NCI-H1694 (cell line): Measurements from ENCODE around the gene RAD51AP1.

Experiments used
- DNase-seq: peaks from one replicate; lab custom pipeline; 2025; lab: John Stamatoyannopoulos, UW

The RAD51AP1 gene

DNA sequence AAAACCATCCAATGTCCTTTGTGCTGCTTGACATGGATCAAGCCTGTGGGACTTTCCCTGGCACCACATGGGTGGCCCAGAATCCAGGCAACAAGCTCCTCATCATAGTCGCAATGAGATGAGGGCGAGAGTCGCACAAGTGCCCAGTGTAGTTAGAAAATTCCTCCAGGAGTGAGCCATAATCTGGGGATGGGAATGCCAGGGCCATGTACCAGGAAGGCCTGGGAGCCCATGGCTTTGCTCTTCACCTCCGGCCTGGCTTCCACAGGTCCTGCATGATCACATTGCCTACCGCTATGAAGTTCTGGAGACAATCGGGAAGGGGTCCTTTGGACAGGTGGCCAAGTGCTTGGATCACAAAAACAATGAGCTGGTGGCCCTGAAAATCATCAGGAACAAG is 57.2 kb downstream of the RAD51AP1 start:
- DNase-seq = no peak

DNA sequence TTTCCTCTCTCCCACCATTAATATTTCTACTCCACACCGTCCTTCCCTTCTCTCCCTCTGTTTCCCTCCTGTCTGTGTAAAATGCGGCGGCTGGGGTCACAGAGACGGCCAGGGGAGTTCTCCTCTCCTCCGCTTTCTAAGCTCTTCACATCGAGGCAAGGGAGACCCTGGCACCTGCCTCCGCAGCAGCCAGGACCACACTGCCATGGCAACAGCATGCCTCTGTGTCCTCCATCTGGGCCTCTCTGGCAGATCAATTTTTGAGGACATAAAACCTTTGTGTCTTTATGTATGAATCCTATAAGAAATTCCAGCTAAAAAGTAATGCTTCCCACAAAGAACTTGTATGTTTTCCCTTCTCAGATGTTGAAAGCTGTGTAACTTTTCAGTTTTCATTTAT is 64.7 kb downstream of the RAD51AP1 start:
- DNase-seq = no peak

GRCh38 chr12:4603946-4604345 is 65.3 kb downstream of the RAD51AP1 start:
- DNase-seq = no peak

- peak; percentile 79 for DNase-seq
Observed at GRCh38 chr12:4604684-4605193, 66.0 kb downstream of the RAD51AP1 start.

GRCh38 chr12:4607056-4607455 is 68.4 kb downstream of the RAD51AP1 start:
- no peak for DNase-seq

- DNase-seq = no peak
Observed at GRCh38 chr12:4609071-4609470, 70.4 kb downstream of the RAD51AP1 start.
